A549 (cell line): ENCODE data around the gene ACSS3.

ENCODE experiments used
- BCL3 ChIP-seq: fragments of >200 bp; sonication (Bioruptor Twin); formaldehyde crosslinking; IDR thresholded peaks from 3 replicates; pipeline ENCODE4 v1.6.1; 2016
- CHD2 ChIP-seq: fragments of 150-350 bp; IDR thresholded peaks from 2 replicates; pipeline ENCODE4 v1.6.1; 2014; ENCODE audit warnings: low read length; ENCODE audit not compliant: partially characterized antibody
- EHF ChIP-seq: fragments of 250-450 bp; sonication (Bioruptor Pico); IDR thresholded peaks from 2 replicates; pipeline ENCODE4 v1.5.0; 2020; ENCODE audit warnings: mild to moderate bottlenecking
- EHMT2 ChIP-seq: fragments of 200-600 bp; sonication (generic); IDR thresholded peaks from 2 replicates; pipeline ENCODE4 v1.6.1; 2016; ENCODE audit warnings: antibody characterized with exemption, low read depth, mild to moderate bottlenecking, moderate library complexity
- FOSL2 ChIP-seq, 2 experiments: fragments of 450-650 bp in 1 of 2; fragments of >200 bp in 1 of 2; sonication (Bioruptor Twin) in 1 of 2; formaldehyde crosslinking; IDR thresholded peaks; 2 replicates each; pipeline versions ENCODE4 v1.5.0 to v1.6.1; 2016 to 2020; ENCODE audit warnings: mild to moderate bottlenecking in 1 of 2, moderate library complexity in 1 of 2
- MAX ChIP-seq: IDR thresholded peaks from 2 replicates; pipeline ENCODE4 v1.6.1; 2012
- MYC ChIP-seq: IDR thresholded peaks from 2 replicates; pipeline ENCODE4 v1.6.1; 2012; ENCODE audit warnings: mild to moderate bottlenecking, inconsistent platforms, low read length, improper control_type of control experiment, borderline replicate concordance
- PBX3 ChIP-seq: IDR thresholded peaks from 2 replicates; pipeline ENCODE4 v1.6.1; 2012
- POLR2A ChIP-seq: IDR thresholded peaks from 2 replicates; pipeline ENCODE4 v1.6.1; 2012; ENCODE audit warnings: mild to moderate bottlenecking, low read length
- RCOR1 ChIP-seq: fragments of 150-350 bp; IDR thresholded peaks from 2 replicates; pipeline ENCODE4 v1.6.1; 2014; ENCODE audit warnings: antibody characterized with exemption, low read length, low read depth
- RFX5 ChIP-seq: fragments of 450-650 bp; IDR thresholded peaks from 2 replicates; pipeline ENCODE4 v1.7.1; 2014; ENCODE audit warnings: antibody characterized with exemption, mild to moderate bottlenecking, moderate library complexity
- TF ChIP-seq, protein P1 (sequence below): fragments of >200 bp; sonication (Bioruptor Twin); formaldehyde crosslinking; IDR thresholded peaks from 3 replicates; pipeline ENCODE4 v1.5.1; 2016

DNA sequence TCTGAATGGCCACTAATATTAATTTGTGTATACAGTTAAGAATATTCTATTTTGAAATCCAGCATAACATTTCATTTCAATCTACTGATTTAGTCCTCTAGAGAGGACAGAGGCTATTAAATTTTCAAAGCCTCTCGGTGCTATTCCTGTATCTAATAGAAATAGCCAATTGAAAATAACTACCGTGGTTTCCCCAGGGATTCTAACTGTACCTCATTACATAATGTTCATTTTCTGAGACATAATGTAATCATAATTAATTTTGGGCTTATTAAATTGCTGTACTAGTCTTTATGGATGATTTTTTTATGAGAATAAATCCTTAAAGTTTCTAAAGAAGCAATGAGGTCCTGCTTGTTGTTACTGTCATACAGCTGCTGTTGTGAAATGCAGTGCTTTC is 38.6 kb upstream of the ACSS3 start:
- TF ChIP-seq MAX (no peak), RCOR1 (no peak), MYC (no peak), BCL3 (no peak), PBX3 (no peak), EHF (CRISPR knock-in tag) (no peak), FOSL2 (IDR thresholded peaks at IDR 0.05) (no peak), FOSL2 (CRISPR knock-in tag; IDR thresholded peaks at IDR 0.05) (no peak), POLR2A (no peak), RFX5 (no peak), EHMT2 (no peak), CHD2 (no peak)
- TF ChIP-seq, protein P1, sequence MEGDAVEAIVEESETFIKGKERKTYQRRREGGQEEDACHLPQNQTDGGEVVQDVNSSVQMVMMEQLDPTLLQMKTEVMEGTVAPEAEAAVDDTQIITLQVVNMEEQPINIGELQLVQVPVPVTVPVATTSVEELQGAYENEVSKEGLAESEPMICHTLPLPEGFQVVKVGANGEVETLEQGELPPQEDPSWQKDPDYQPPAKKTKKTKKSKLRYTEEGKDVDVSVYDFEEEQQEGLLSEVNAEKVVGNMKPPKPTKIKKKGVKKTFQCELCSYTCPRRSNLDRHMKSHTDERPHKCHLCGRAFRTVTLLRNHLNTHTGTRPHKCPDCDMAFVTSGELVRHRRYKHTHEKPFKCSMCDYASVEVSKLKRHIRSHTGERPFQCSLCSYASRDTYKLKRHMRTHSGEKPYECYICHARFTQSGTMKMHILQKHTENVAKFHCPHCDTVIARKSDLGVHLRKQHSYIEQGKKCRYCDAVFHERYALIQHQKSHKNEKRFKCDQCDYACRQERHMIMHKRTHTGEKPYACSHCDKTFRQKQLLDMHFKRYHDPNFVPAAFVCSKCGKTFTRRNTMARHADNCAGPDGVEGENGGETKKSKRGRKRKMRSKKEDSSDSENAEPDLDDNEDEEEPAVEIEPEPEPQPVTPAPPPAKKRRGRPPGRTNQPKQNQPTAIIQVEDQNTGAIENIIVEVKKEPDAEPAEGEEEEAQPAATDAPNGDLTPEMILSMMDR: no peak
